ENCODE measurements around the gene LYST.

GRCh38 chr1:235911876-235912275 is 45.2 kb upstream of the LYST start:
- no peak for TF ChIP-seq CTCF (IDR thresholded peaks at IDR 0.05)
- no peak for TF ChIP-seq POLR2A (IDR thresholded peaks at IDR 0.05; ENCODE audit: low read depth)
- no peak for TF ChIP-seq POLR2AphosphoS5 (IDR thresholded peaks at IDR 0.05)
